KBM-7 (cell line): ENCODE results near the gene POLD2.

Experiments
- DNase-seq: peaks from one replicate; pipeline ENCODE4 v3.0.0-alpha.2; 2015
- in situ Hi-C: fragments of 300-500 bp; cut with MboI; formaldehyde crosslinking; loops from 2 replicates; pipeline ENCODE4 v1.14.3; 2020; ENCODE audit warnings: low sequenced_read_pairs, low pct_unique_long_range_greater_than_20kb, mixed read lengths

Gene POLD2

GRCh38 chr7:44094883-44095592 is 28.3 kb downstream of the POLD2 start:
- in situ Hi-C loops: no loop called here
- no peak for DNase-seq

DNA sequence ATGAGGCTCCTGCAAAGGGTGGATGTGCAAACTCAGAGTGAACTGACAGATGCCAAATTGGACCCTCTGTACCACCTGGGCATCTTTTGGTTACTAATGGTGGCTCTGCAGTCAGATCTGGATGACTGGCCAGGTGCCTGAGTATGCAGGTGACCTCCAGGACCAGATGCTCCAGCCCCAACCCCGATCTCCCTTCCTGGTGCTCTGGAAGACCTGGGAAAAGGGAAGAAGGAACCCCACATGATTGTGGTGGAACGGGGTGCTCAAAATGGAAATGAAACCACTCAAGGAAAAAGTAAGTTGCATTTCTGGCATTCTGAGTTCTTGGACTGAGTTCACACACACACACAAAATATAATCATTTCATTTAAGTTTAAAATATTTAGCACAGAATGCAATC is 29.0 kb downstream of the POLD2 start:
- no peak for DNase-seq
- in situ Hi-C loops: no loop called here

DNA sequence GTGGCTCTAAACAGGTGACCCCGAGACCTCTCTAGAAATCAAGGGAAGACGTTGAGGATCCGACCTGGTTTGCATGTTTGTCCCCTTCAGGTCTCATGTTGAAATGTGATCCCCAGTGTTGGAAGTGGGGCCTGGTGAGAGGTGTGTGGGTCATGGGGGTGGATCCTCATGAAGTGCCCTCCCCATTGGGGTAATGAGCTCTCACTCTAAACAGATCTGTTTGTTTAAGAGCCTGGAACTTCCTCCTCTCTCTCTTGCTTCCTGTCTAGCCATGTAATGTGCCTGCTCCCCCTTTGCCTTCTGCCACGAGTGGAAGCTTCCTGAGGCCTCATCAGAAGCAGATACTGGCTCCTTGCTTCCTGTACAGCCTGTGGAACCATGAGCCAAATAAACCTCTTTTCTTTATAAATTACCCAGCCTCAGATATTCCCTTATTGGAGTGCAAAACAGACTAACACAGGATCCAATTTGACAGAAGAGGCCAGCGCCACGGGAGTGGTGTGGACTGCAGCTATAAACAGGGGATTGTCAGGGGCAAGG is 30.2 kb downstream of the POLD2 start:
- DNase-seq: no peak
- in situ Hi-C loops: no loop called here

DNA sequence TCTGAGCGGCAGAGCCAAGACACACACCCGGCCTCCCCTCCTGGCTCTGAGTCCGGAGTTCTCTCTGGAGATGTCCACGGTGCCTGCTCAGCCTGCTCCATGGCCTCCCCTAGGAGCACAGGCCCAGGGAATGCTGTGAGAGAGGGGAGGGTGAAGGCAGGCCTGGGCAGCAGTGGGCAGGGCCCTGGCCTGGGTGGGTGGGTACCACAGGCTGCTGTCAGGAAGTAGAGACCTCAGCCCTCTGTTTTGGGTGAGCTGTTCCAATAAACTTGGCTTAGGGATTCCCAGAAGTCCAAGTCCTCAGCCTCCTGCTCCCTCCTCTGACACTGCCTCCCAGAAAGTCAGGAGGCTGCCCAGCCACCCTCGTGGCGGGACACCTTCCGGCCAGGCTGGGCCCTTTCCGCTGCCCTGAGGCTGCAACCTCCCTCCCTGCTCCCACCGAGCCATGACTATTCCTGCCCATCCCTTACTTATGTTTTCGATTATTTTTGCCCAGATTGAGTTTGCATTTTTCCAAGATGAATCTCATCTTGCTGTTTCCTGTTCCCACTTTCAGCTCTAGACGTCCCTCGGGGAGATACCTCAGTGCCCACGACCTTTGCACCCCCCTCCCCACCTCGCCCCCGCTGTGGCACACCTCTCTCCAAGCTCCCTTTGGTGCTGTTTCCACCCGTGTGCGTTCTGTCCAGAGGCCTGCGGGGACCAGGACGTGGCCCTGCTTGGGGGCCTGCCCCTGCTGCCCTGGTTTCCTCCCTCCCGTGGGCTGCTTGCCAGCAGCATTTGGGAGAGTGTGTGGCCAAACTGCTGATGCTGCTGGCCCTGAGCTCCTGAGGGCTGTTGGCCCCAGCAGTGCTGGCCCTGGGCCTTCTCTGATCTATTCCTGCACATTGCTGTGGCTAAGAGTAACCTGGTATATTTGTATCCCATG is 35.2 kb downstream of the POLD2 start:
- no peak for DNase-seq
- in situ Hi-C loops: no loop called here

- in situ Hi-C loops: no loop called here
- DNase-seq: no peak
Measured at GRCh38 chr7:44086627-44087026, 36.7 kb downstream of the POLD2 start.

DNA sequence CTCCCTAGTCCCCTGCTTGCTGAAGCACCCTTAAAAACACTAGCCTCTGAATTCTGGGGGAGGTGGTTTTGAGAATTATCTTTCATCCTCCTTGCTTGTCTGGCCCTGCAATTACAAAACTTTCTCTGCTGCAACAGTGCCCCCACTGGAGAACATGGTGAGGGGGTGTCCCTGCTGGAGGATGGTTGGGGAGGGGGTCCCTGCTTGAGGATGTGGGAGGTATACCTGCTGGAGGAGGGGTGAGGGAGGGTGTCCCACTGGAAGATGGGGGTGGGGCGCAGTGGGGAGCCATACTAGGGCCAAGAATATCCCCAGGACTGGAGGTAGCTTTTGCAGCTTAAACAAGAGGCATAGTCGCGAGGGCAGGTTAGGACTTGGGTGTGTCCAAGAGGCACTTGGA is 37.8 kb downstream of the POLD2 start:
- in situ Hi-C loops: no loop called here
- DNase-seq: no peak

GRCh38 chr7:44084701-44085100 is 38.6 kb downstream of the POLD2 start:
- DNase-seq: no peak
- in situ Hi-C loops: no loop called here

GRCh38 chr7:44083796-44084195 is 39.6 kb downstream of the POLD2 start:
- no peak for DNase-seq
- in situ Hi-C loops: no loop called here

DNA sequence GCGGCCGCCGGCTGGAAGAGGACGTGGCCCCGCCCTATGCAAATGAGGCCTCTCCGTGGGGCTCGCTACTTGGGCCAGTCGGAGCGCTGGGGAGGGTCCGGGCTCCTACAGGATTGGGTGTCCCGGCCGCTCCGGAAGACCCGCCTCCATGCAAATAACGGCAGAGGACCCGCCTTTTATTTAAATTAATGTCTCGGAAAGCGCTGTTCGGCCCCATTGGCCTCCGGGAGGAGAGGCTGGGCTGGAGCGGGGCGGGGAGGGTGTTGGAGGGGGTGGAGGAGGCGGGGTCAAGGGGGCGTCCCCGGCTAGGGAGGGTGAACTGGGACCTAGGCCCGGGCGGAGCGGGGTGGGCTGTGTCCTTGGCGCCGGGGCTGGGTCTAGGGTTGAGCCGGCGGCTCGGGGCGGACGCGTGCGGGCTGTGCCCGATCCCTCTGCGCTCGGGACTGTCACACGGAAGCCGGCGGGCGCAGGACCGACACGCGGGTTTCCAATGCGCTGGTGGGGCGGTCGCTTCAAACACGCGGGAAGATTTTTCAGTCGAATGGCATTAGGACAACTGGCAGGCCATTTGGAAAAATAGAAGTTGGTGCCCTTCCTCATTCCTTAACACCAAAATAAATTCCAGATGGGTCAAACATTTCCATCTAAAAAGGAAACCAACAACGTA is 40.7 kb downstream of the POLD2 start:
- in situ Hi-C loops: no loop called here

DNA sequence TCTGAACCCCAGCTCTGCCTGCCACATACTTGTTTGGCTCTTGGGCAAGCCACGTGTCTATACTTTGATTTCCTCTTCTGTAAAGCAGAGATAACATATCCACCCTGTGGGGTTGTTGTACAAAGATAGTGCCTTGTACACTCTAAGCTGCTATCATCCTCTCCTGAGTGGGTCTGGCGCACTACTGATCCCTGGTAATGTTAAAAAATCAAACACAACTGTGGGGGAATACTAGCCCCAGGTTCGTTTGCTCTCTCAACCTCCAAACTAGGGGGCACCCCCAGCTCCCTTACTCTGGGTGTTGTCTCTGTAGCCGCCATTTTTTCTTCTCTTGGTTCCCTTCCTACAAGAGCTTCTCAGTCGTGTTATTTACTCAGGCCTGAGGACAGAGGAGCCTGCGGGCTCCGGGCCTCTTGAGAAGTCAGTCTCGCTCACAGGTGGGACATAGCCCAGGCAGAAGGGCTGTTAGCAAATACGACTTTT is 42.0 kb downstream of the POLD2 start:
- in situ Hi-C loops: no loop called here
- no peak for DNase-seq

More for the DNA sequence above, 40.7 kb downstream of the POLD2 start:
- DNase-seq: peak; percentile 99

GRCh38 chr7:44080686-44081265 is 42.6 kb downstream of the POLD2 start:
- in situ Hi-C loops: no loop called here
- DNase-seq: no peak

DNA sequence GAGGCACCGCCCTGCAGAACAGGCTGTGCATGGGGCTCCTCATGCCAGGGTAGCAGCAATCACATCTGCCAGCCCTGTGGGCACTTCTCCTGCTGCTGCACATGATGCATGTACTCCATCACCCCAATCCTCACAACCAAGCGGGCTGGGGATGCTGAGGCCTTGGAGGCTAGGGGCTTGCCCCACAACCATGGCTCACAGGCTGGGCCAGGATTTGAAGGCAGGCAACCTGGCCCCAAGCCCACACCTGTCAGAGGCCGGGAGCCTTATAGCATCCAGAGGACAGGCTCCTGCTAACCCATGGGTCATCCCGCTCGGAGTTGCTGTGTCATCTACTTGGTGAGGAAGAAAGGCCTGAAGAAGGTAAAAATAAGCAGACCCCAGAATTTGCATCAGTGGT is 43.2 kb downstream of the POLD2 start:
- no peak for DNase-seq
- in situ Hi-C loops: no loop called here

GRCh38 chr7:44079331-44080021 is 43.9 kb downstream of the POLD2 start:
- DNase-seq: no peak
- in situ Hi-C loops: no loop called here

- DNase-seq: no peak
- in situ Hi-C loops: no loop called here
Measured at GRCh38 chr7:44078521-44078920, 44.8 kb downstream of the POLD2 start.

DNA sequence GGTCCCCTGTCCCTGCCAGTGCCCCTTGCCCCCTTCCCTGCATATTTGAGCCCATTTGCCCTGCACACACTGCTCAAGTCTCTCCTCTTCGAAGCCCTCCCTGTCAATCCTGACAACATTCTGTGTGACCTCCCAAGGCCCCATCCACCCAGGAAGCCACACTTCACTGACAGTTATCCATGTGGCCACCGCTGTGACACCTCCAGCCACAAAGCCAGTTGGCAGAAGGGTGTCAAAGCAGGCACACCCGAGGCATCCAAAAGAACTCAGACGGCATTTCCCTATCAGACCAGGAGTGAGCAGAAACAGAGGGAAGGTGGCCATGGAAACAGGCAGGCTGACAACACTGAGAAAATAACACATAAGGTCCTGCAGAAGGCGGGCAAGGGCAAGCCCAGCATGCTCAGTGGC is 45.7 kb downstream of the POLD2 start:
- no peak for DNase-seq
- in situ Hi-C loops: no loop called here

GRCh38 chr7:44077061-44077460 is 46.3 kb downstream of the POLD2 start:
- no peak for DNase-seq
- in situ Hi-C loops: no loop called here

- in situ Hi-C loops: no loop called here
- no peak for DNase-seq
Measured at GRCh38 chr7:44076101-44076895, 47.0 kb downstream of the POLD2 start.
